Endothelial cell of umbilical vein (primary cell): Measurements from ENCODE around the gene UST. TPM values are rescaled to one million over a fixed set of nuclear protein-coding genes. Genes with fewer than 3 reads are reported as not detected.

Experiments
- BruUV-seq: library from RNA; stranded (reverse); fragments of 400-500 nt; replicated peaks from 2 replicates; lab custom pipeline; 2021; lab: Mats Ljungman, UMichigan
- CTCF ChIA-PET: fragments of 300-600, 350-600 bp; sonication (Branson Sonifier 250); formaldehyde crosslinking; loops from one replicate; lab custom pipeline; 2021; ENCODE audit warnings: antibody characterized with exemption, inconsistent platforms; lab: Charles Lee
- POLR2A ChIA-PET: fragments of 300-600, 350-600 bp; sonication (Branson Sonifier 250); formaldehyde crosslinking; loops from one replicate; lab custom pipeline; 2021; ENCODE audit warnings: antibody characterized with exemption, inconsistent platforms; lab: Charles Lee
- DNase-seq: peaks from one replicate; pipeline ENCODE4 v3.0.0-alpha.2; 2011; ENCODE audit warnings: low read depth, low spot score
- FAIRE-seq: peaks from 2 replicates; lab custom pipeline; 2011; peaks lifted over from hg19 to GRCh38; lab: Jason Lieb, UNC
- H2AFZ ChIP-seq: 2 replicates; pipeline ENCODE4 v1.6.0; 2012; ENCODE audit warnings: low read depth, low read length, control low read depth, inconsistent platforms
- H3K27ac ChIP-seq: 2 replicates; pipeline ENCODE4 v1.5.1; 2011; ENCODE audit warnings: low read depth, mild to moderate bottlenecking, control low read depth, low read length, moderate library complexity; ENCODE audit not compliant: insufficient read depth
- H3K27me3 ChIP-seq, 2 experiments: 2 replicates each; pipeline versions ENCODE4 v1.6.0 to v1.6.1; 2011; ENCODE audit warnings: low read length in 2 of 2, mixed read lengths in 1 of 2; ENCODE audit not compliant: control insufficient read depth in 2 of 2, insufficient read depth in 2 of 2
- H3K36me3 ChIP-seq, 2 experiments: 2 replicates in 1 of 2; 3 replicates in 1 of 2; pipeline ENCODE4 v1.5.1; 2011; ENCODE audit warnings: low read length in 2 of 2, mild to moderate bottlenecking in 1 of 2, moderate library complexity in 1 of 2; ENCODE audit not compliant: control insufficient read depth in 2 of 2, insufficient read depth in 2 of 2; ENCODE audit errors: extremely low read depth in 1 of 2
- H3K4me1 ChIP-seq: 3 replicates; pipeline ENCODE4 v1.5.1; 2011; ENCODE audit warnings: mild to moderate bottlenecking, low read length; ENCODE audit not compliant: control insufficient read depth, insufficient read depth; ENCODE audit errors: extremely low read depth
- H3K4me2 ChIP-seq: 2 replicates; pipeline ENCODE4 v1.6.1; 2011; ENCODE audit warnings: low read length, control low read depth, mixed read lengths; ENCODE audit not compliant: insufficient read depth
- H3K4me3 ChIP-seq, 3 experiments: fragments of 200-600 bp in 1 of 3; sonication (generic), shearing (Covaris generic) in 1 of 3; replicated peaks in 1 of 3; 2 replicates each; pipeline ENCODE4 v1.5.1; 2011 to 2016; ENCODE audit warnings: control low read depth in 3 of 3, low read length in 3 of 3, mild to moderate bottlenecking in 2 of 3, inconsistent platforms in 1 of 3, low read depth in 1 of 3, moderate library complexity in 1 of 3; ENCODE audit not compliant: insufficient read depth in 1 of 3
- H3K79me2 ChIP-seq: 2 replicates; pipeline ENCODE4 v1.6.0; 2012; ENCODE audit warnings: low read length, inconsistent platforms; ENCODE audit not compliant: control insufficient read depth, insufficient read depth
- H3K9ac ChIP-seq: replicated peaks from 2 replicates; pipeline ENCODE3; 2011; ENCODE audit warnings: low read length, control low read depth; ENCODE audit not compliant: insufficient read depth; ENCODE audit errors: extremely low read depth
- H3K9me1 ChIP-seq: replicated peaks from 3 replicates; pipeline ENCODE4 v1.6.0; 2011; ENCODE audit warnings: mild to moderate bottlenecking, low read length; ENCODE audit not compliant: control insufficient read depth, insufficient read depth; ENCODE audit errors: extremely low read depth
- H3K9me3 ChIP-seq: replicated peaks from 2 replicates; pipeline ENCODE4 v1.5.1; 2012; ENCODE audit warnings: low read length, inconsistent platforms; ENCODE audit not compliant: control insufficient read depth, insufficient read depth
- H4K20me1 ChIP-seq: replicated peaks from 2 replicates; pipeline ENCODE3; 2011; ENCODE audit warnings: mild to moderate bottlenecking, low read length; ENCODE audit not compliant: control insufficient read depth, insufficient read depth; ENCODE audit errors: extremely low read depth
- EZH2 ChIP-seq: IDR thresholded peaks from 2 replicates; pipeline ENCODE4 v1.6.1; 2012; ENCODE audit warnings: borderline replicate concordance, low read depth, mild to moderate bottlenecking, moderate library complexity, low read length, inconsistent platforms; ENCODE audit not compliant: severe bottlenecking
- FOS ChIP-seq: IDR thresholded peaks from 2 replicates; pipeline ENCODE4 v1.6.1; 2011; ENCODE audit warnings: mild to moderate bottlenecking, low read length, moderate library complexity, borderline replicate concordance; ENCODE audit not compliant: insufficient read depth
- GATA2 ChIP-seq: IDR thresholded peaks from 2 replicates; pipeline ENCODE4 v1.7.0; 2011; ENCODE audit warnings: low read depth, mild to moderate bottlenecking, moderate library complexity, mixed read lengths, low read length; ENCODE audit not compliant: insufficient read length, insufficient read depth
- JUN ChIP-seq: IDR thresholded peaks from 2 replicates; pipeline ENCODE4 v1.6.1; 2011; ENCODE audit warnings: borderline replicate concordance, low read depth; ENCODE audit not compliant: insufficient read length, insufficient read depth
- MYC ChIP-seq: IDR thresholded peaks from one replicate; pipeline ENCODE4 v1.6.1; 2011; ENCODE audit warnings: mild to moderate bottlenecking, low read depth, low read length
- POLR2A ChIP-seq: IDR thresholded peaks from 2 replicates; pipeline ENCODE4 v1.6.1; 2012; ENCODE audit warnings: low read depth, mild to moderate bottlenecking, control low read depth, low read length
- POLR2AphosphoS5 ChIP-seq: IDR thresholded peaks from 2 replicates; pipeline ENCODE4 v1.6.1; 2012; ENCODE audit warnings: low read depth, mild to moderate bottlenecking, control low read depth, low read length, moderate library complexity; ENCODE audit not compliant: insufficient read depth
- dilution Hi-C: fragments of 300-500 bp; cut with MboI; formaldehyde crosslinking; loops from one replicate; pipeline ENCODE4 v1.15.0; 2019; ENCODE audit warnings: low sequenced_read_pairs; ENCODE audit not compliant: extremely low pct_ligation_motif_present
- intact Hi-C: fragments of 100-400 bp; cut with micrococcal nuclease; formaldehyde crosslinking; loops from one replicate; pipeline ENCODE4 v1.10.0; 2022
- polyA plus RNA-seq, 4 experiments: library from polyadenylated mRNA; depleted of rRNA in 3 of 4; stranded (reverse) in 3 of 4; unstranded in 1 of 4; fragments of >200 nt; gene quantifications; 2 replicates each; pipeline versions ENCODE4 v1.2.1 to v1.2.3, GENCODE V29; 2011 to 2012; ENCODE audit warnings: missing spikeins in 1 of 4
- total RNA-seq: library from RNA; stranded (reverse); gene quantifications from 2 replicates; pipeline ENCODE4 v1.2.3, GENCODE V29; 2021
- TF ChIP-seq, protein P1 (sequence below): IDR thresholded peaks from 2 replicates; pipeline ENCODE4 v1.6.1; 2011; ENCODE audit not compliant: insufficient read depth, insufficient read length
- TF ChIP-seq, protein P2 (sequence below), 2 donors: IDR thresholded peaks; 1 replicate in 1 of 2; 2 replicates in 1 of 2; pipeline ENCODE4 v1.5.1; 2011; ENCODE audit warnings: low read length in 2 of 2, mild to moderate bottlenecking in 2 of 2, moderate library complexity in 2 of 2, control low read depth in 1 of 2, inconsistent platforms in 1 of 2, low read depth in 1 of 2; ENCODE audit not compliant: insufficient read depth in 1 of 2; ENCODE audit errors: extremely low read depth in 1 of 2

The UST gene
- total and polyA plus RNA-seq, 2 donors (not counting 3 experiments of a cell fraction or from before 2014, with no cell fraction given), result 0.26 to 0.84 TPM

DNA sequence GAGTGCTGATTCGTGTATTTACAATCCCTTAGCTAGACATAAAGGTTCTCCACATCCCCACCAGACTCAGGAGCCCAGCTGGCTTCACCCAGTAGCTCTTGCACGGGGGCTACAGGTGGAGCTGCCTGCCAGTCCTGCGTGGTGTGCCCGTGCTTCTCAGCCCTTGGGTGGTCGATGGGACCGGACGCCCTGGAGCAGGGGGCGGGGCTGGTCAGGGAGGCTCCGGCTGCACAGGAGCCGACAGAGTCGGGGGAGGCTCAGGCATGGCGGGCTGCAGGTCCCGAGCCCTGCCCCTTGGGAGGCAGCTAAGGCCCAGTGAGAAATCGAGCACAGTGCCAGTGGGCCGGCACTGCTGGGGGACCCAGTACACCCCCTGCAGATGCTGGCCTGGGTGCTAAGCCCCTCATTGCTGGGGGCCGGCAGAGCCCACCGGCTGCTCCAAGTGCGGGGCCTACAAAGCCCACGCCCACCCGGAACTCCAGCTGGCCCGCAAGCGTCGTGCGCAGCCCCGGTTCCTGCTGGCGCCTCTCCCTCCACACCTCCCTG lies 48.9 kb upstream of the UST start:
- no peaks in the 10 kb centered on the region for H3K27me3 ChIP-seq
- no peak overlapping the region for H3K27ac ChIP-seq
- TF ChIP-seq EZH2, result no peak
- TF ChIP-seq, protein P1, sequence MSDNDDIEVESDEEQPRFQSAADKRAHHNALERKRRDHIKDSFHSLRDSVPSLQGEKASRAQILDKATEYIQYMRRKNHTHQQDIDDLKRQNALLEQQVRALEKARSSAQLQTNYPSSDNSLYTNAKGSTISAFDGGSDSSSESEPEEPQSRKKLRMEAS, result no peak
- TF ChIP-seq GATA2, result no peak
- TF ChIP-seq MYC, result no peak
- TF ChIP-seq JUN, result no peak
- TF ChIP-seq FOS, result no peak
- no peaks in the 10 kb centered on the region for H3K9me1 ChIP-seq
- no peaks in the 10 kb centered on the region for H4K20me1 ChIP-seq
- no TSS peak for BruUV-seq
- DNase-seq (no peak), FAIRE-seq (no peak)
- ChIA-PET CTCF (no interaction called here), POLR2A (no interaction called here)
- H3K4me1 ChIP-seq, result no peaks in the 10 kb centered on the region
- no peaks in the 10 kb centered on the region for H3K79me2 ChIP-seq
- no peak overlapping the region for H3K4me3 ChIP-seq
- intact Hi-C loops, result no loop called here
- no peak overlapping the region for H2AFZ ChIP-seq
- H3K9ac ChIP-seq, result no peak overlapping the region
- H3K36me3 ChIP-seq, result no peaks in the 10 kb centered on the region
- dilution Hi-C loops, result no loop called here
- H3K4me2 ChIP-seq, result no peak overlapping the region
- H3K9me3 ChIP-seq, result no peaks in the 10 kb centered on the region

DNA sequence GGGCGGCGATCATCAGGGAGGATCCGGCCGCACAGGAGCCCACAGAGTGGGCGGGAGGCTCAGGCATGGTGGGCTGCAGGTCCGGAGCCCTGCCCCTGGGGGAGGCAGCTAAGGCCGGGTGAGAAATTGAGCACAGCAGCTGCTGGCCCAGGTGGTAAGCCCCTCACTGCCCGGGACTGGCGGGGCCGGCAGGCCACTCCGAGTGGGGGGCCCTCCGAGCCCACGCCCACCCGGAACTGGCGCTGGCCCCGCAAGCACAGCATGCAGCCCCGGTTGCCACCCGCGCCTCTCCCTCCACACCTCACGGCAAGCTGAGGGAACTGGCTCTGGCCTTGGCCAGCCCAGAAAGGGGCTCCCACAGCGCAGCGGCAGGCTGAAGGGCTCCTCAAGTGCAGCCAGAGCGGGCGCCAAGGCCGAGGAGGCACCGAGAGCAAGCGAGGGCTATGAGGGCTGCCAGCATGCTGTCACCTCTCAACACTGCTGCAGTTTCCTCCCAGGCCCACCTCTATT lies 48.1 kb upstream of the UST start:
- no peaks in the 10 kb centered on the region for H3K79me2 ChIP-seq
- no peak for DNase-seq
- H3K9ac ChIP-seq, result no peak overlapping the region
- TF ChIP-seq POLR2AphosphoS5 (no peak), POLR2A (no peak), FOS (no peak), GATA2 (no peak), MYC (no peak), JUN (no peak), EZH2 (no peak)
- TF ChIP-seq, protein P2, sequence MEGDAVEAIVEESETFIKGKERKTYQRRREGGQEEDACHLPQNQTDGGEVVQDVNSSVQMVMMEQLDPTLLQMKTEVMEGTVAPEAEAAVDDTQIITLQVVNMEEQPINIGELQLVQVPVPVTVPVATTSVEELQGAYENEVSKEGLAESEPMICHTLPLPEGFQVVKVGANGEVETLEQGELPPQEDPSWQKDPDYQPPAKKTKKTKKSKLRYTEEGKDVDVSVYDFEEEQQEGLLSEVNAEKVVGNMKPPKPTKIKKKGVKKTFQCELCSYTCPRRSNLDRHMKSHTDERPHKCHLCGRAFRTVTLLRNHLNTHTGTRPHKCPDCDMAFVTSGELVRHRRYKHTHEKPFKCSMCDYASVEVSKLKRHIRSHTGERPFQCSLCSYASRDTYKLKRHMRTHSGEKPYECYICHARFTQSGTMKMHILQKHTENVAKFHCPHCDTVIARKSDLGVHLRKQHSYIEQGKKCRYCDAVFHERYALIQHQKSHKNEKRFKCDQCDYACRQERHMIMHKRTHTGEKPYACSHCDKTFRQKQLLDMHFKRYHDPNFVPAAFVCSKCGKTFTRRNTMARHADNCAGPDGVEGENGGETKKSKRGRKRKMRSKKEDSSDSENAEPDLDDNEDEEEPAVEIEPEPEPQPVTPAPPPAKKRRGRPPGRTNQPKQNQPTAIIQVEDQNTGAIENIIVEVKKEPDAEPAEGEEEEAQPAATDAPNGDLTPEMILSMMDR (IDR thresholded peaks at IDR 0.05; ENCODE audit: extremely low read depth in 1 of 2, insufficient read depth in 1 of 2, low read depth in 1 of 2, low read length in 2 of 2), result no peak
- TF ChIP-seq, protein P1, result no peak
- BruUV-seq, result no TSS peak
- H3K36me3 ChIP-seq, result no peaks in the 10 kb centered on the region
- CTCF ChIA-PET, result no interaction called here
- POLR2A ChIA-PET, result no interaction called here
- no peak overlapping the region for H3K4me3 ChIP-seq
- FAIRE-seq, result no peak
- H3K27me3 ChIP-seq, result no peaks in the 10 kb centered on the region
- no peaks in the 10 kb centered on the region for H3K4me1 ChIP-seq
- H3K9me1 ChIP-seq, result no peaks in the 10 kb centered on the region
- no peaks in the 10 kb centered on the region for H4K20me1 ChIP-seq
- no peak overlapping the region for H3K27ac ChIP-seq
- no peak overlapping the region for H2AFZ ChIP-seq
- no peak overlapping the region for H3K4me2 ChIP-seq
- dilution Hi-C loops (no loop called here), intact Hi-C loops (no loop called here)
- H3K9me3 ChIP-seq, result no peaks in the 10 kb centered on the region
